NCI-H146 treated with DMSO at 0.1 percent for 48 hours (cell line): ENCODE measurements around the gene CHST5.
"Not testable (repeated sequence)": the region's sequence is repeated elsewhere in the genome, so short reads cannot be mapped to it uniquely, and the experiment has no call there.

Source experiments
- DNase-seq: peaks from one replicate; lab custom pipeline; 2025; ENCODE audit not compliant: unreplicated experiment; lab: John Stamatoyannopoulos, UW

CHST5 gene

GRCh38 chr16:75552951-75553350 lies 17.0 kb upstream of the CHST5 start:
- no peak for DNase-seq

GRCh38 chr16:75550211-75550662 lies 14.3 kb upstream of the CHST5 start:
- DNase-seq, result no peak

GRCh38 chr16:75548456-75548855 lies 12.5 kb upstream of the CHST5 start:
- DNase-seq, result not testable (repeated sequence)

GRCh38 chr16:75546293-75546692 lies 10.4 kb upstream of the CHST5 start:
- DNase-seq, result no peak

GRCh38 chr16:75545879-75546278 lies 10.0 kb upstream of the CHST5 start:
- not testable (repeated sequence) for DNase-seq

- not testable (repeated sequence) for DNase-seq
These were observed 6.6 kb upstream of the CHST5 start for GRCh38 chr16:75542462-75542861.

GRCh38 chr16:75541236-75541635 lies 5.3 kb upstream of the CHST5 start:
- DNase-seq, result no peak

GRCh38 chr16:75538882-75539565 lies 3.1 kb upstream of the CHST5 start:
- not testable (repeated sequence) for DNase-seq

GRCh38 chr16:75537776-75538175 lies 1.9 kb upstream of the CHST5 start:
- DNase-seq, result no peak

GRCh38 chr16:75535211-75535843 lies 581 bp downstream of the CHST5 start:
- no peak for DNase-seq

- DNase-seq, result no peak
These were observed 1.2 kb downstream of the CHST5 start for GRCh38 chr16:75534560-75535205.

- no peak for DNase-seq
These were observed 3.1 kb downstream of the CHST5 start for GRCh38 chr16:75532791-75533190.

GRCh38 chr16:75532142-75532765 lies 3.7 kb downstream of the CHST5 start:
- no peak for DNase-seq

- DNase-seq, result no peak
These were observed 5.9 kb downstream of the CHST5 start for GRCh38 chr16:75529959-75530358.

- DNase-seq, result no peak
These were observed 6.6 kb downstream of the CHST5 start for GRCh38 chr16:75529056-75529905.

GRCh38 chr16:75527825-75528299 lies 8.0 kb downstream of the CHST5 start:
- DNase-seq, result no peak

GRCh38 chr16:75526032-75526790 lies 9.7 kb downstream of the CHST5 start:
- DNase-seq, result no peak

GRCh38 chr16:75519175-75519574 lies 16.7 kb downstream of the CHST5 start:
- DNase-seq, result no peak

GRCh38 chr16:75516189-75516966 lies 19.5 kb downstream of the CHST5 start:
- not testable (repeated sequence) for DNase-seq
